PC-9 (cell line): ENCODE results near the gene FGF14.

Source experiments
- EZH2 ChIP-seq: fragments of 200-600 bp; sonication (generic); IDR thresholded peaks from 2 replicates; pipeline ENCODE4 v1.8.0; 2017; ENCODE audit warnings: antibody characterized with exemption, low read depth
- TF ChIP-seq, protein P1 (sequence below): fragments of 200-600 bp; sonication (generic); conservative IDR thresholded peaks from 2 replicates; pipeline ENCODE4 v1.6.1; 2017; ENCODE audit warnings: mixed run types, antibody characterized with exemption, mild to moderate bottlenecking, moderate library complexity

DNA sequence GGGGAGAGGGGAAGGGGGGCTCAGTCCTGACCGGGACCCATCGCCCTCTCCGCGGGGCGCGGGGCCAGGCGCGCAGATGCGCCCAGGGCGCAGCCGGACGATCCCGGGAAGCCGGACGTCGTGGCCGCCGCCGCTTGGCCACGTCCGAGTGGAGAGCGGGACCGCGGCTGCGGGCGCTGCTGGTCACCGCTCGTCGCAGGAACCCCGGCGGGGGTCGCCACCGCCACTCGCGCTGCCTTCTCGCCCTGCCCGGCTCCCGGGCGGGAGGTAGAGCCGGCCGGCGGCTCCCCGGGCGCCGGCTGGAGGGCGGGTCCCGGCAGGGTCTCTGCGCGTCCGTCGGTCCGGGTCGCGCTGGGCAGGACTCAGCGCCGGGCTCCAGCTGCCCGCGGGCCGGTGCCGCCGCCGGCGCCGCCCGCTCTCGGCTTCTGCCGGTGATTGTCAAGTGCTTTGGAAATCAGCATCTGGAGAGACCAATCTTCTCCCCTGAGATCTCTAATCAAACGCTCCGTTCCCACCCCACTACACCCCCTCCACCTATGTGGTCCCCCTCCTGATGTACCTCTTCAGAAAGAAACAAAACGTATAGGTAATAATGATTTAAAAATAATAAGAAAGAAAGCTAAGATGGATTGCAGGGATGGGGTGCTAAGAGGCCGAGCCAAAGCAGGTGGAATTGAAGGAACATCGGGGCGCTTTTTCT, 484.9 kb downstream of the FGF14 start:
- no peak for TF ChIP-seq EZH2
- TF ChIP-seq, protein P1, sequence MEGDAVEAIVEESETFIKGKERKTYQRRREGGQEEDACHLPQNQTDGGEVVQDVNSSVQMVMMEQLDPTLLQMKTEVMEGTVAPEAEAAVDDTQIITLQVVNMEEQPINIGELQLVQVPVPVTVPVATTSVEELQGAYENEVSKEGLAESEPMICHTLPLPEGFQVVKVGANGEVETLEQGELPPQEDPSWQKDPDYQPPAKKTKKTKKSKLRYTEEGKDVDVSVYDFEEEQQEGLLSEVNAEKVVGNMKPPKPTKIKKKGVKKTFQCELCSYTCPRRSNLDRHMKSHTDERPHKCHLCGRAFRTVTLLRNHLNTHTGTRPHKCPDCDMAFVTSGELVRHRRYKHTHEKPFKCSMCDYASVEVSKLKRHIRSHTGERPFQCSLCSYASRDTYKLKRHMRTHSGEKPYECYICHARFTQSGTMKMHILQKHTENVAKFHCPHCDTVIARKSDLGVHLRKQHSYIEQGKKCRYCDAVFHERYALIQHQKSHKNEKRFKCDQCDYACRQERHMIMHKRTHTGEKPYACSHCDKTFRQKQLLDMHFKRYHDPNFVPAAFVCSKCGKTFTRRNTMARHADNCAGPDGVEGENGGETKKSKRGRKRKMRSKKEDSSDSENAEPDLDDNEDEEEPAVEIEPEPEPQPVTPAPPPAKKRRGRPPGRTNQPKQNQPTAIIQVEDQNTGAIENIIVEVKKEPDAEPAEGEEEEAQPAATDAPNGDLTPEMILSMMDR, result no peak
